AG10803 (cell line): ENCODE measurements around the gene KLF16.

Experiments
- DNase-seq: peaks from one replicate; pipeline ENCODE4 v3.0.0; 2010; ENCODE audit warnings: low read depth
- H3K4me3 ChIP-seq: 2 replicates; pipeline ENCODE4 v1.5.1; 2011; ENCODE audit warnings: mild to moderate bottlenecking, low read length, control low read depth
- CTCF ChIP-seq: conservative IDR thresholded peaks from 2 replicates; pipeline ENCODE4 v1.5.1; 2011; ENCODE audit warnings: mild to moderate bottlenecking, low read length, control low read depth, inconsistent platforms

The KLF16 gene

GRCh38 chr19:1863638-1864479 lies 480 bp upstream of the KLF16 start:
- H3K4me3 ChIP-seq: peak overlapping the region; percentile 75
- no peak for TF ChIP-seq CTCF
- DNase-seq: peak; percentile 93

- TF ChIP-seq CTCF: no peak
- DNase-seq: no peak
- peak overlapping the region; percentile 80 for H3K4me3 ChIP-seq
Measured at GRCh38 chr19:1862424-1863327, 703 bp downstream of the KLF16 start.

- DNase-seq: no peak
- peak overlapping the region; percentile 80 for H3K4me3 ChIP-seq
- TF ChIP-seq CTCF: no peak
Measured at GRCh38 chr19:1862068-1862423, 1.3 kb downstream of the KLF16 start.

GRCh38 chr19:1861599-1862031 lies 1.8 kb downstream of the KLF16 start:
- DNase-seq: no peak

GRCh38 chr19:1860821-1861598 lies 2.4 kb downstream of the KLF16 start:
- DNase-seq: no peak
- no peak for TF ChIP-seq CTCF
- H3K4me3 ChIP-seq: peak overlapping the region; percentile 80

More at GRCh38 chr19:1861599-1862031, 1.8 kb downstream of the KLF16 start:
- peak overlapping the region; percentile 80 for H3K4me3 ChIP-seq
- no peak for TF ChIP-seq CTCF

- peak overlapping the region; percentile 80 for H3K4me3 ChIP-seq
- TF ChIP-seq CTCF: no peak
- peak; percentile 78 for DNase-seq
Measured at GRCh38 chr19:1860042-1860775, 3.2 kb downstream of the KLF16 start.
